ENCODE results near the gene AS3MT.
"Not testable (repeated sequence)": the region's sequence is repeated elsewhere in the genome, so short reads cannot be mapped to it uniquely, and the experiment has no call there.

The AS3MT gene

DNA sequence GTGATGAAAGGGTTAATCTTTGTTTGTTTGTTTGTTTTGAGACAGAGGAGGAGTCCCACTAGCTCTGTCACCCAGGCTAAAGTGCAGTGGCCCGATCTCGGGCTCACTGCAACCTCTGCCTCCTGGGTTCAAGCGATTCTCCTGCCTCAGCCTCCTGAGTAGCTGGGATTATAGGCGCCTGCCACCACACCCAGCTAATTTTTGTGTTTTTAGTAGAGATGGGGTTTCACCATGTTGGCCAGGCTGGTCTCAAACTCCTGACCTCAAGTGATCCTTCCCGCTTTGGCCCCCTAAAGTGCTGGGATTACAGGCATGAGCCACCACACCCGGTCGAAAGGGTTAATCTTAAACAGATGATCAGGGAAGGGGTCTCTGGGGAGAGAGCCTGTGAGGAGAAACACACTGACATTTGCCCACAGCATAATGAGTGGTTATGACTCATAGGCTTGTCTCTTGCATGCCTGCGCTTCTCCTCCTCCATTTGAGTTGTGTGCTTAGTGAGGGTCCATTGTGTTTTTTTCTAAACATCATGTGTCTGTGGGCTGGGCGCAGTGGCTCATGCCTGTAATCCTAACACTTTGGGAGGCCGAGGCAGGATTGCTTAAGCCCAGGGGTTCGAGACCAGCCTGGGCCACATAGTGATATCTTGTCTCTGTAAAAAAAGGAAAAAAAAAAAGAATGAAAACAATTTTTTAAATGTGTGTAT lies 13.4 kb upstream of the AS3MT start:
- DNase-seq (ENCODE audit: low read depth in 2 of 2): not testable (repeated sequence)

DNA sequence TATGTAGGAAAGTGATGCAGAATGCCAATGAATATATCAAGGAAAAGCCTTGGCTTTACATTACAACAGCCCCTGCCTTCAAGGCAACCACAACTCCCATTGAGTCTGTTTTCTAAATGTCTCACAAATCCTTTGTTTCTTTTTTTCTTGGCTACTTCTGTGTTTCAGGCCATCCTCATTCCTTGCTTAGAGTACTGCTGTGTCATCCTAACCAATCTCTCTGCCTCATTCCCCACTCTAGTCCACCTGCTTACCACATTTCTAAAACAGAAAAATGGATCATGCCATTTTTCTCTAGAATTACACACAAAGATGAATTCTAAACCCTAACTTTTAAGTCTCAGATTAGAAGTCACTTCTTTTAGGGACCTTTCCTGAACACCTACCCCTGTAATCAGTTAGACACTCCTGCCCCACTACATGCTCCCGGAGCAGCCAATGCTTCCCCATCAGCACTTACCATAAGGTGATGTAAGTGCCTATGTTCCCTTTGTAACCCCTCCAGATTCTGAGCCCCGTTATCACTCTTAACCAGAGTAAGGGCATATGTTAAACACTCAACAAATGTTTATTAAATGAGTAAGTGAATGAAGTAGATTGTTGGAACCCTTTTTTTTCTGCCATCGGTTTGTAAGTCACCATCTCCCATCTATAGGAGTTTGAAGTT lies 12.4 kb upstream of the AS3MT start:
- DNase-seq (ENCODE audit: low read depth in 2 of 2): no peak

DNA sequence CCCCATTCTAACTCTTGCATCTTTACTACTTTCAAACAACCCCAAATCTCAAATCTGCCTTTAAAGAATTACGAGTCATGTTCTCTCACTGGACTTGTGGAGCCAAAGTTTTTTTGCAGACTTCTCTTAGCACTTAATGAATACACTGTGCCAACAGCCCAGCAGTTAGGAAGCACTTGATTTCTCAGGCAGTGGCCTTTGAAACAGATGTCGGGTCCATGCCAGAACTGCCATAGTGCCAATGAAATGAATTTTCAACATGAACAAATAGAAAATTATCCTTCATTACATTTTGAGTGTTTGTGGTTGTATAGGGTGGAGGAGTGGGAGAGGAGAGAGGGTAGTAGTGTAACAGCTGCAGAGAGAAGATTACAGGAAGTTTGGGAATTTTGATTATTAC lies 9.4 kb upstream of the AS3MT start:
- DNase-seq (ENCODE audit: low read depth in 2 of 2): no peak

DNA sequence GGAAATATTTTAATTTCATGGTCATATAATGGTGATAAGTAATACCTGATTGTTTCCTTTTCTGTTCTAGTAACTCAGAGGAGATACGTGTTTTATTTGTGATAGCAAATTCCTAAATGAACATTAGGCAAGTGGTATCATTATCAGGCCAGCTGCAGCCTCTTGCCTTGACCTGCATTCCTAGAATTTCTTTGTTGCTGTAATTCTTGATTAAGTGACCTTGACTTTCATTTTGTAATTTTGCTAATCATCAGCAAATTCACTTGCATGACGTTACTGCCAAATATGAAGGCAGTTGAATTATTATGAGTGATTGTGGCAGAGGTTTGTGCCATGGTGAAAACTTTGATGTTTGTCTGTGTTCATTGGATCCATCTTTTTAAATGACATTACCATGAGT lies 5.6 kb upstream of the AS3MT start:
- no peak for DNase-seq (ENCODE audit: low read depth in 2 of 2)

DNA sequence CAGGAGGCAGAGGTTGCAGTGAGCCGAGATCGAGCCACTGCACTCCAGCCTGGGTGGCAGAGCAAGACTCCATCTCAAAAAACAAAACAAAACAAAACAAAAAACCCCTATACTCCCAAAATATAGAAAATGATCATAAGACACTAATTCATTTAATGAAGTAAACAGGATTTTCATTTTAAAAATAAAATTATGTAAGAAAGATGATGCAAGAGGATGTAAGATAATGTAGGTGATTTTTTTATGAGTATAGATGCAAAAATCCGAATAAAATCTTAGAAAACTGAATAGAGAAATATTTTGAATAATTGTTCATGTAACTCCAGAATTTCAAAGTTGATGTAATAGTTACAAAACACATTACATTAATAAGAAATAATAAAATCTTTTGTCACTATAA lies 3.6 kb upstream of the AS3MT start:
- no peak for DNase-seq (ENCODE audit: low read depth in 2 of 2)

DNA sequence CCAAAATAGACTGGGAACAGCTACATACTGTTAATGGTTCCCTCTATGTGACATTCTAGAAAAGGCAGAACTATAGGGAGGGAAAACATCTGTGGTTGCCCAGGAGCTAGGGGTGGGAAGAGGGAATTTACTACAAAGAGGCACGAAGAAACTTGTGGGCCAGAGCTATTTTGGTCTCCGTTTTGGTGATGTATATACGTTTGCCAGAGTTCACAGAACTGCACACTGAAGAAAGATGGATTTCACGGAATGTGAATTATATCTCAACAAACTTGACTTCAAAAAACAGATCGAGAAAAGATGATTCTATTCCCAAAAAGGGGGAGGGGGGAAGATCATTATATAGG lies 386 bp upstream of the AS3MT start:
- no peak for DNase-seq (ENCODE audit: low read depth in 2 of 2)

DNA sequence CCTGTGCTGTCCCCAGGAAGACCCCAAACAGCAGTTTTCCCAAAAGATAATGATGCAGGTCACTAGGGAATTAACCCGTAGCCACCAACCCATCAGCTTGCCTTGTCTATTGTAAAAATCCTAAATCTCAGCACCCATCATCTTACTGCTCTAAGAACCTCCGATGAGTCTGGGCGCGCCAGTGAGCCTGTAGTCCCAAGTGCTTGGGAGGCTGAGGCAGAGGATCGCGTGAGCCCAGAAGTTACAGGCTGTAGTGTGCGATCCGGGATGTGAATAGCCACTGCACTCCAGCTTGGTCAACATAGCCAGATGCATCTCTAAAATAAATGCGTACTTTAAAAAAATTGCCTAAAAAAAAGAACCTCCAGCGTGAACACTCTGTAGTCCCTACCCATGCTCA lies 951 bp downstream of the AS3MT start:
- no peak for DNase-seq (ENCODE audit: low read depth in 2 of 2)

DNA sequence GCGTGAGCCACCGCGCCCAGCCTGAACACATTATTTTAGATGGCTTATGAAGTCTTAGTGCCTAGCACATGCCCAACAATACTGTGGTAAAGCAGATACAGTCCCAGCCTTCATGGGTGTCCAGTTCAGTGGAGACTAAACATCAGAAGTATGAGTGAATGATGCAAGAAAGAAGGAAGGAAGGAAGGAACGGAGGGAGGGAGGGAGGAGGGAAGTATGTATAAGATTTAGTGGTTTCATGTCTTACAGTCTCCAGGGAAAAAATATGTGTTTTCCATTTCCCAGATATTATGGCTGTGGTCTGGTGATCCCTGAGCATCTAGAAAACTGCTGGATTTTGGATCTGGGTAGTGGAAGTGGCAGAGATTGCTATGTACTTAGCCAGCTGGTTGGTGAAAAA lies 2.9 kb downstream of the AS3MT start:
- no peak for DNase-seq (ENCODE audit: low read depth in 2 of 2)

DNA sequence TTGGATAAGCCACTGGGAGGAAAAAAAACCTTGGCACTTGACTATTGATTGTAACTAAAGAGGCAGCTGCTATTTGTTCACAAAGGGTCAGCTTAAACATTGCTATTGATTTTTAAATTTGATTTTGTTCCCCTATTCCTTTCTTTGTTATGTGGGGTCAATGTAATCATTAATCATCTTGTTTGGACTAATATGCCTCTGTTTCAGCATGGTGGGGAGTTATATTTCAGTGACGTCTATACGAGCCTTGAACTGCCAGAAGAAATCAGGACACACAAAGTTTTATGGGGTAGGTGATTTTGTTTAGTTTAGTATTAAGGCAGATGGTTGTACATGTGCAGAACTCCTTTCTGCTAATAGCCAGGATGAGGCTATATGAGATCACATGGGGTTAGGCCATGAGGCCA lies 7.5 kb downstream of the AS3MT start:
- DNase-seq (ENCODE audit: low read depth in 2 of 2): no peak

DNA sequence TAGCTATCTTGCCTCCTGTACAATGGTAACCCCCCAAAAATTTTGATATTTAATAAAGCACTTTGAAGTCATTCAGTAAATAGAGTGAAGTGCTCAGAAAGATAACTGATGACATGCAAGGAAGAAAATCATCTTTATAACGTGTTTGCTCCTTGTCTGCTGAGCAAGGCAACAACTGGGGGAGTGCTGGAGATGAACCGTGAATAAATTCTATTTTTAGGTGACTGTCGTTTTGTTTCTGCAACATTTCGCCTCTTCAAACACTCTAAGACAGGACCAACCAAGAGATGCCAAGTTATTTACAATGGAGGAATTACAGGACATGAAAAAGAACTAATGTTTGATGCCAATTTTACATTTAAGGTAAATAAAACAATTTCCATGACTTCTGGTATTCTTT lies 9.4 kb downstream of the AS3MT start:
- DNase-seq (ENCODE audit: low read depth in 2 of 2): no peak

DNA sequence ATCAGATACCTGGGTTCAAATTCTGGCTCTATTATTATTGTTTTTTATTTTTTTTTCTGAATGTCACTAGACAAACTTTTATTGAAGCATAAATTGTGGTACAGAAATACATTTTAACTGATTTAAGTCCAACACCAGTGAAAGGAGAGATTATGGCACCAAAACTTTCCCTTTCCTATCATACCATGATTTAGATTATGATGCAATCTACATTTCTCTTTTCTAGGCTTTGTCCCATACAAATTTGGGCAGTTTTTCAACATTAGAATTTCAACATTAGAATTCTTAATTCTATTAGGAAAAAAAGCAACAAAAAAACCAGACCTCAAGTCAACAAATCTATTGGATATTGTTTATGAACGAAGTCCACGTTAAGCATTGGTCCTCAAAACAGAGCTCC lies 11.0 kb downstream of the AS3MT start:
- no peak for DNase-seq (ENCODE audit: low read depth in 2 of 2)

DNA sequence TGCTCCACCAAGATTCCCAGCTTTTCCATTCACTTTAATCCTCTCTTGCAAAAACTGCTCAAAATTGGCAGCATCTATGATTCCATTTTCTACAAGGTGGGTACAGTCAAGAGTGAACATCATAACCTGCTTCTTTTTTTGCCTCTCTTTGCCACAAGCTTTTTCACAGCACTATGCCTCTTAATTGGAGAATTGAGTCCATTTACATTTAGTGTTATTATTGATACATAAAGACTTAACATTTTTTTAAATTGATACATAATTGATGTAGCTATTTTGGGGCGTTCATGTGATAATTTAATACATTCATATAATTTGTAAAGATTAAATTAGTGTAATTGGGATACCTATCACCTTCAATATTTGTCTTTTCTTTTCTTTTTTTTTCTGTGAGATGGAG lies 18.8 kb downstream of the AS3MT start:
- no peak for DNase-seq (ENCODE audit: low read depth in 2 of 2)

DNA sequence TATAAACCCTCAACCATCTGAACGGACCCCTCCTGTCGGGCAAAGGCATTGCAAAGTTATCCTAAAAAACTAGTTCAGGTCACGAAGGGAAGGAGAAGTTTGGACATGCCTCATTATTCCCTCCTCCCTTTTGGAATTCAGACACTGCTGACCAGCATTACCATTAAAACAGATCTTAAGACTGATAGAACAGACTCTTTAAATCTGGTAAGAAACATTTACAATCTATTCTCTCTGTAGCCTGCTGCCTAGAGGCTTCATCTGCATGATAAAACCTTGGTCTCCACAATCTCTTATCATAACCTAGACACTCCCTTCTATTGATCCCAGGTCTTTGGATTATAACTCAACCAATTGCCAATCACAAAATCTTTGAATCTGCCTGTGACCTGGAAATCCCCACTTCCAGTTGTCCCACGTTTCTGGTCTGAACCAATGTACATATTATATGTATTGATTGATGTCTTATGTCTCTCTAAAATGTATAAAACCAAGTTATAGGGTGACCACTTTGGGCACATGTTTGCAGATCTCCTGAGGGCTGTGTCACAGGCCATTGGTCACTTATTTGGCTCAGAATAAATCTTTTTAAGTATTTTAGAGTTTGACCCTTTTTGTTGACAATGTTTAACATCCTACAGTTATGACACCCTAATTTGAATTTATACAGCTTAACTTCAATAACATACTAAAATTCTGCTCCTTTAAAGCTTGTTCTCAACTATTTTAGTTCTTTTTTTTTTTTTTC lies 25.4 kb downstream of the AS3MT start:
- DNase-seq (ENCODE audit: low read depth in 2 of 2): no peak

DNA sequence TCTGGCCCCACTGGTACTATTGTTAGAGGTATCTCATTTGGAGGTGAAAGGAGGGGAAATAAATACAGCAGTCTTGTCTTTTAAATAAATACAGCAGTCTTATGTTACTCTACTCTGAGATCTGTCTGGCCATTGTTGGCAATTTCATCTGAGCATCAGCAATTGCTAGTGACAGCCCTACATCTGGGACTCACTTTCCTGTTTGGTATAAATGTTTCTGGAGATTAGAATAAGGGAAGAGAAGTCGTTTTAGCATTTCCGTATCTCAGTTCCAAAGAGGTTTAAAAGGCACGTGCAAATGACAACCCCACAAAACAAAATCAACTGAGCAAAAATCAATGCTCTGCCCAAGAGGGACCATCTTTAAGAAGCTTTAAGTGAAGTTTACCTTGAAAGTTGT lies 30.7 kb downstream of the AS3MT start:
- DNase-seq (ENCODE audit: low read depth in 2 of 2): no peak

DNA sequence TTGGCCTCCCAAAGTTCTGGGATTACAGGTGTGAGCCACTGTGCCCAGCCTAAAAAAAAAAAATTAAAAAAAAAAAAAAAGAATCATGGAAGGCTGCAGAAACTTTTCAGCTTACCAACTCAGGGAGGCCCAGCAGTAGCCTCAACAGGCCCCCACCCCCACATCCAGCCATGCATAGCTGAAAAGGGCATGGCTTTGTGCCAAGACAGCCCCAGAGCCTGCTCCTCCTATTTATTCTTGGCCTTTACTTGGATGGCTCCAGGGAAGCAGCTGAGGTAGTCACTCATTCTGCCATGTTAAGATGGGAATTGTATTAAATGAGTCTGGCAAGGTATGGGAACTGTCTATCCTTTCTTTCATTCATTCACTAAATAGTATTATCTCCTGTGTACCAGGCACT lies 35.1 kb downstream of the AS3MT start:
- no peak for DNase-seq (ENCODE audit: low read depth in 2 of 2)

DNA sequence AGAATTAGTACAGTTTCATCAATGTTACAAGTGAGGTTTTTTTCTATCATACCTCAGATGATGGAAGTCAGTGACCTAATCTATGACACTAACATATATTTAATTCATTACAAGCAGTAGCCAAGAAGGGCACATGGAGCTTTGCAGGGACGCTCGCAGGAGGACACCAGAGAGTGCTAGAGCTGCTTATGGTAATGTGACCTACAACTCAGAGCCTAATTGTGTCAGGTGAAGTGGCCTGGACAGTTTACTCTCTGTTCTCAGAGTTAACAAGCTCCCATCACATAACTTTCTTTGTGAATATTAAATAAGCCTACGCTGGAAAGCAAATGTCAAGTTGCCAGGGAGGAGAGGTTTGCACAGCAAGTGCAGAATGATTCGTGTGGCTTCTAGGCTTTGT lies 37.2 kb downstream of the AS3MT start:
- no peak for DNase-seq (ENCODE audit: low read depth in 2 of 2)

DNA sequence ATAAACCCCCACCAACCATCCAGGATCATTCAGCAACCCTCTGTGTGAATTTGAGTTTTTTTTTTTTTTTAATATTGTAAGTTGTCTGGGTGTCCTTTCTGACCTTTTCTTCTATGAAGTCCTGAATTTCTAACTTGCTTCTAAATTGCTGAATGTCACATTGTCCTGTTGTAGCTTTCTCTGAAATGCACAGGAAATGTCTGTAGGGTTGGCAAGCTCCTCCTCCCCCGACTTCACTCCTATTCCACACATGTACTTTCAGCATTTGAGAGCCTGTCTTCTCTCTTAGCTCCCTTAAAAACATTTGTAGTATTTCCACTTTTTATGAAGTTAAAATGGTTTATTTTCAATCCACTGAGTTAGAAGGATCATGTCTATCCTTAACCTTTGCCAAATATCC lies 45.5 kb downstream of the AS3MT start:
- DNase-seq (ENCODE audit: low read depth in 2 of 2): no peak

DNA sequence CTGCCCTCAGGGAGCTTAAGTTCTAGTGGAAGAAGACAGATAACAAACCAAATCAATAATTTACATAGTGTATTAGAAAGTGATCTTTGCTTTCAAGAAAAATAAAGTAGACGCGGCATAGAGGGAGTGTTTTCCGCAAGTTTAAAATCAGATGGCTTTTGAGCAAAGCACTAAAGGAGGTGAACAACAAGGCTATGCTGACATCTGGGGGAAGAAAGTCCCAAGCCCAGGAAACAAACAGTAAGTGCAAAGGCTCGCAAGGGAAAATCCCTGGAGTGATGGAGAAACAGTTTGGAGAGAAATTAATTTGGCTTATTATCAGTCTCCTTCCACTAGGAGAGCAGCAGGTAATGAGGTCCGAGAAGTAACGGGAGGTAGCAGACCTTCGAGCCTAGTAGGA lies 46.9 kb downstream of the AS3MT start:
- no peak for DNase-seq (ENCODE audit: low read depth in 2 of 2)

DNA sequence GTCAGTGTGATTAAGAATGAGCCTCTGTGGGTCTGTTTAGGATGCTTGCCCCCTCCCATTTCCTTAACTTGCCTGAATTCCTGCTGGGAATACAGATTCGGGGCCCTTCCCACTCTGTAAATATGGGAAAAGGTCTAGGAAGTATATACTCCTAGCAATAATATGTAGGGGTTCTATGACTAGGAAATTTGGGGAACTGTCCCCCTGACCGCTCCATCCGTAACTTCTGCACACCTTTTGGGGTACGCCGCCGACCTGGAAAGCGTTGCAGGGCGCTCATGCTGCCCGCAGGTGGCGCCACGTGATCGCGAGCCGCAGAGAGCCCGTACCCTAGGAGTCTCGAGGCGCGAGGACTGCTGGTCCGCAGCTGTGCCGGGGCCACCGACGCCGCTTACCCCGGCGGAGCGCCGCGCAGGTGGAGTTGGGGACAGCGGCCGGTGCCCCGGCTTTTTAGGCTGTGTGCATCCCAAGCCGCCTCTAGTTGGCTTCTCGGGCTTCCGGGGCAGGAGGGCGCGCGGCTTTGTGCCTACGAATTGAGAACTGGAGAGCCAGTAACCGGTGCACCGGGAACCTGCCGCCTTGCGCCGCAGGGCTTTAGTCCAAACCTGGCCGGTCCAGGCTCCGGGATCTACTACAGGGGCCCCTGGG lies 48.2 kb downstream of the AS3MT start:
- peak; percentile 55 to 64 for DNase-seq (ENCODE audit: low read depth in 2 of 2)

DNA sequence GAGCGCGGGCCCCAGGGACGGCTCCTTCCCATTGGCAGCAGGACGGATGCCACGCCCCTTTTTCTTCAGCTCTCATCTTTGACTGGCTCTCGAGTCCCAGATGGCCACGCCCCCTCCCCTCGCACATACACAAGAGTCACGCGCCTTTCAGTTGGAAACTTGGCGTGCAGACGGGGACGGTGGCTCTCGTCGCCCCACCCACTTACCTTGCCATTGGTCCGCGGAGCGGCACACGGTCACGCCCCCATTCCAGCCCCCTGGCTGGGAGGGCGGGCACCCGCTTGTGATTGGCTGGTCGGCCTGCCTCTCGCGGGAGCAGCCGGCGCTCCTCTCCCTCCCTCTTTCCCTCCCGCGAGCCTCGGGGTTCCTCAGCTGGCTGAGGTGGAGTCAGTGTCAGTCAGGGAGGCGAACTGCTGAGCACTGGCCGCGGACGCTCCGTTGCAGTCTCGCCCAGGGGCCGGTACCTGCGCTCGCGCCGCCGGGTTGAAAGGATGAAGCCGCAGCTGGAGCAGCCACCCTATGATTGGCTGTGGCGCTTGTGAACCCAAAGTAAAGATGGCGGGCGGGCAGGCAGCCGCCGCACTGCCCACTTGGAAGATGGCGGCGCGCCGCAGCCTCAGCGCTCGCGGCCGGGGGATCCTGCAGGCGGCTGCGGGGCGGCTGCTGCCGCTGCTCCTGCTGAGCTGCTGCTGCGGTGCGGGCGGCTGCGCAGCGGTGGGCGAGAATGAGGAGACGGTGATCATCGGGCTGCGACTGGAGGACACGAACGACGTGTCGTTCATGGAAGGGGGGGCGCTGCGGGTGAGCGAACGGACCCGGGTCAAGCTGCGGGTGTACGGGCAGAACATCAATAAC lies 48.9 kb downstream of the AS3MT start, which contains the start of gene CNNM2:
CNNM2 (plus strand) TSS at position 333 of the 855 bp plus-strand sequence; CDS start at position 520, 187 bp downstream.
- DNase-seq (ENCODE audit: low read depth in 2 of 2): peak; percentile 98 to 99

DNA sequence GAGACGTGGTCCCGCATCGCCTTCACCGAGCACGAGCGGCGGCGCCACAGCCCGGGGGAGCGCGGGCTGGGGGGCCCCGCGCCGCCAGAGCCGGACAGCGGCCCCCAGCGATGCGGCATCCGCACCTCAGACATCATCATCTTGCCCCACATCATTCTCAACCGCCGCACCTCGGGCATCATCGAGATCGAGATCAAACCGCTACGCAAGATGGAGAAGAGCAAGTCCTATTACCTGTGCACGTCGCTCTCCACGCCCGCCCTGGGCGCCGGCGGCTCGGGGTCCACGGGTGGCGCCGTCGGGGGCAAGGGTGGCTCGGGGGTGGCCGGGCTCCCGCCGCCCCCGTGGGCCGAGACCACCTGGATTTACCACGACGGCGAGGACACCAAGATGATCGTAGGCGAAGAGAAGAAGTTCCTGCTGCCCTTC lies 49.6 kb downstream of the AS3MT start:
- DNase-seq (ENCODE audit: low read depth in 2 of 2): peak in 1 of 2 donors; percentile 2

Data from stimulated activated CD8-positive, alpha-beta memory T cell treated with anti-CD3 and anti-CD28 coated beads, Interleukin-15, amount 100 ng/mL, for 4 hours (primary cell).